Neural cell (in vitro differentiated cells): ENCODE data around the gene LRBA. TPM values are rescaled to one million over a fixed set of nuclear protein-coding genes. Genes with fewer than 3 reads are reported as not detected.

ENCODE experiments used
- H2AFZ ChIP-seq: fragments of 200-600, 300-800 bp; sonication (generic), shearing (Covaris generic); 2 replicates; pipeline ENCODE4 v1.6.0; 2014; ENCODE audit warnings: low read depth, mild to moderate bottlenecking, antibody characterized with exemption, low read length, moderate library complexity
- H3F3A ChIP-seq: fragments of 200-600 bp; shearing (Covaris generic); 2 replicates; pipeline ENCODE4 v1.6.1; 2016; ENCODE audit warnings: mild to moderate bottlenecking, moderate library complexity, mixed read lengths, antibody characterized with exemption, low read length; ENCODE audit not compliant: insufficient read depth, poor library complexity, severe bottlenecking
- H3K27ac ChIP-seq: fragments of 200-600, 300-800 bp; sonication (generic), shearing (Covaris generic); 2 replicates; pipeline ENCODE4 v1.5.1; 2014; ENCODE audit warnings: mild to moderate bottlenecking, low read length, moderate library complexity
- H3K27me3 ChIP-seq: fragments of 300-800, 200-600 bp; sonication (generic), shearing (Covaris generic); 2 replicates; pipeline ENCODE4 v1.6.0; 2014; ENCODE audit warnings: mild to moderate bottlenecking, low read depth, low read length, moderate library complexity; ENCODE audit not compliant: insufficient read depth
- H3K36me3 ChIP-seq: fragments of 300-800, 200-600 bp; sonication (generic), shearing (Covaris generic); 2 replicates; pipeline ENCODE4 v1.5.1; 2014; ENCODE audit warnings: mild to moderate bottlenecking, antibody characterized with exemption, low read length, moderate library complexity; ENCODE audit not compliant: insufficient read depth
- H3K4me2 ChIP-seq: fragments of 300-800, 200-600 bp; sonication (generic), shearing (Covaris generic); 2 replicates; pipeline ENCODE4 v1.6.0; 2014; ENCODE audit warnings: mild to moderate bottlenecking, low read length
- H3K4me3 ChIP-seq: fragments of 300-800, 200-600 bp; sonication (generic), shearing (Covaris generic); 2 replicates; pipeline ENCODE4 v1.5.1; 2014; ENCODE audit warnings: mild to moderate bottlenecking, low read length, moderate library complexity
- H3K79me2 ChIP-seq: fragments of 200-600 bp; shearing (Covaris generic); replicated peaks from 2 replicates; pipeline ENCODE4 v1.6.0; 2014; ENCODE audit warnings: mild to moderate bottlenecking, low read length, moderate library complexity; ENCODE audit not compliant: insufficient read depth
- H3K9ac ChIP-seq: fragments of 300-800, 200-600 bp; sonication (generic), shearing (Covaris generic); 2 replicates; pipeline ENCODE4 v1.6.1; 2016; ENCODE audit warnings: mild to moderate bottlenecking, low read length, mixed read lengths
- H3K9me2 ChIP-seq: fragments of 200-600 bp; shearing (Covaris generic); 2 replicates; pipeline ENCODE4 v1.6.1; 2016; ENCODE audit warnings: mild to moderate bottlenecking, low read length, mixed read lengths; ENCODE audit not compliant: insufficient read depth
- H3K9me3 ChIP-seq: fragments of 200-600, 300-800 bp; sonication (generic), shearing (Covaris generic); 2 replicates; pipeline ENCODE4 v1.6.1; 2016; ENCODE audit warnings: mild to moderate bottlenecking, mixed run types, low read length, moderate library complexity, mixed read lengths
- H4K20me1 ChIP-seq: fragments of 200-600 bp; shearing (Covaris generic); 2 replicates; pipeline ENCODE4 v1.6.1; 2016; ENCODE audit warnings: mild to moderate bottlenecking, mixed run types; ENCODE audit not compliant: insufficient read depth
- CTCF ChIP-seq: fragments of 450-650 bp; IDR thresholded peaks from 2 replicates; pipeline ENCODE4 v1.5.1; 2014; ENCODE audit warnings: antibody characterized with exemption, mild to moderate bottlenecking, moderate library complexity; ENCODE audit not compliant: poor library complexity, severe bottlenecking
- EP300 ChIP-seq: fragments of 450-650 bp; conservative IDR thresholded peaks from 2 replicates; pipeline ENCODE4 v1.6.1; 2014; ENCODE audit warnings: antibody characterized with exemption, mild to moderate bottlenecking, moderate library complexity; ENCODE audit not compliant: poor library complexity, severe bottlenecking
- EZH2 ChIP-seq: fragments of 200-600, 300-800 bp; shearing (Covaris generic), sonication (generic); IDR thresholded peaks from 2 replicates; pipeline ENCODE4 v1.6.1; 2014; ENCODE audit warnings: antibody characterized with exemption, low read length, borderline replicate concordance, mild to moderate bottlenecking; ENCODE audit not compliant: insufficient read depth, poor library complexity, severe bottlenecking
- MXI1 ChIP-seq: fragments of 450-650 bp; conservative IDR thresholded peaks from 2 replicates; pipeline ENCODE4 v1.6.1; 2014; ENCODE audit warnings: antibody characterized with exemption, mild to moderate bottlenecking; ENCODE audit not compliant: poor library complexity, severe bottlenecking
- POLR2AphosphoS5 ChIP-seq: IDR thresholded peaks from 2 replicates; pipeline ENCODE4 v1.6.1; 2012
- RAD21 ChIP-seq: fragments of 450-650 bp; conservative IDR thresholded peaks from 2 replicates; pipeline ENCODE4 v1.6.1; 2014; ENCODE audit warnings: antibody characterized with exemption, mild to moderate bottlenecking, moderate library complexity
- SMC3 ChIP-seq: fragments of 450-650 bp; conservative IDR thresholded peaks from 2 replicates; pipeline ENCODE4 v1.6.1; 2014; ENCODE audit warnings: antibody characterized with exemption, mild to moderate bottlenecking, moderate library complexity; ENCODE audit not compliant: poor library complexity
- TAF1 ChIP-seq: IDR thresholded peaks from 2 replicates; pipeline ENCODE4 v1.6.1; 2012; ENCODE audit warnings: low read depth
- polyA plus RNA-seq: library from polyadenylated mRNA; depleted of rRNA; stranded (reverse); fragments of >200 nt; gene quantifications from 2 replicates; pipeline ENCODE4 v1.2.3, GENCODE V29; 2014
- TF ChIP-seq, protein P1 (sequence below): IDR thresholded peaks from 2 replicates; pipeline ENCODE4 v1.6.1; 2012; ENCODE audit warnings: borderline replicate concordance

LRBA gene
- polyA plus RNA-seq, 1 donor from 2014 or later: 7.1 TPM

GRCh38 chr4:150827226-150827625 lies 187.9 kb downstream of the LRBA start:
- no peak overlapping the region for H2AFZ ChIP-seq
- no peaks in the 10 kb centered on the region for H4K20me1 ChIP-seq
- H3K4me2 ChIP-seq: no peak overlapping the region
- H3K9me2 ChIP-seq: no peaks in the 10 kb centered on the region
- H3K9ac ChIP-seq: no peak overlapping the region
- no peaks in the 10 kb centered on the region for H3K36me3 ChIP-seq
- no peak overlapping the region for H3K27ac ChIP-seq
- no peak for TF ChIP-seq TAF1
- no peak for TF ChIP-seq SMC3
- TF ChIP-seq EZH2: no peak
- TF ChIP-seq EP300: no peak
- TF ChIP-seq POLR2AphosphoS5: no peak
- TF ChIP-seq, protein P1, sequence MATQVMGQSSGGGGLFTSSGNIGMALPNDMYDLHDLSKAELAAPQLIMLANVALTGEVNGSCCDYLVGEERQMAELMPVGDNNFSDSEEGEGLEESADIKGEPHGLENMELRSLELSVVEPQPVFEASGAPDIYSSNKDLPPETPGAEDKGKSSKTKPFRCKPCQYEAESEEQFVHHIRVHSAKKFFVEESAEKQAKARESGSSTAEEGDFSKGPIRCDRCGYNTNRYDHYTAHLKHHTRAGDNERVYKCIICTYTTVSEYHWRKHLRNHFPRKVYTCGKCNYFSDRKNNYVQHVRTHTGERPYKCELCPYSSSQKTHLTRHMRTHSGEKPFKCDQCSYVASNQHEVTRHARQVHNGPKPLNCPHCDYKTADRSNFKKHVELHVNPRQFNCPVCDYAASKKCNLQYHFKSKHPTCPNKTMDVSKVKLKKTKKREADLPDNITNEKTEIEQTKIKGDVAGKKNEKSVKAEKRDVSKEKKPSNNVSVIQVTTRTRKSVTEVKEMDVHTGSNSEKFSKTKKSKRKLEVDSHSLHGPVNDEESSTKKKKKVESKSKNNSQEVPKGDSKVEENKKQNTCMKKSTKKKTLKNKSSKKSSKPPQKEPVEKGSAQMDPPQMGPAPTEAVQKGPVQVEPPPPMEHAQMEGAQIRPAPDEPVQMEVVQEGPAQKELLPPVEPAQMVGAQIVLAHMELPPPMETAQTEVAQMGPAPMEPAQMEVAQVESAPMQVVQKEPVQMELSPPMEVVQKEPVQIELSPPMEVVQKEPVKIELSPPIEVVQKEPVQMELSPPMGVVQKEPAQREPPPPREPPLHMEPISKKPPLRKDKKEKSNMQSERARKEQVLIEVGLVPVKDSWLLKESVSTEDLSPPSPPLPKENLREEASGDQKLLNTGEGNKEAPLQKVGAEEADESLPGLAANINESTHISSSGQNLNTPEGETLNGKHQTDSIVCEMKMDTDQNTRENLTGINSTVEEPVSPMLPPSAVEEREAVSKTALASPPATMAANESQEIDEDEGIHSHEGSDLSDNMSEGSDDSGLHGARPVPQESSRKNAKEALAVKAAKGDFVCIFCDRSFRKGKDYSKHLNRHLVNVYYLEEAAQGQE: no peak
- no peak for TF ChIP-seq CTCF
- no peak for TF ChIP-seq MXI1
- no peak for TF ChIP-seq RAD21
- H3K4me3 ChIP-seq: no peak overlapping the region
- no peaks in the 10 kb centered on the region for H3K79me2 ChIP-seq
- no peaks in the 10 kb centered on the region for H3F3A ChIP-seq
- H3K9me3 ChIP-seq: no peaks in the 10 kb centered on the region
- H3K27me3 ChIP-seq: no peaks in the 10 kb centered on the region

DNA sequence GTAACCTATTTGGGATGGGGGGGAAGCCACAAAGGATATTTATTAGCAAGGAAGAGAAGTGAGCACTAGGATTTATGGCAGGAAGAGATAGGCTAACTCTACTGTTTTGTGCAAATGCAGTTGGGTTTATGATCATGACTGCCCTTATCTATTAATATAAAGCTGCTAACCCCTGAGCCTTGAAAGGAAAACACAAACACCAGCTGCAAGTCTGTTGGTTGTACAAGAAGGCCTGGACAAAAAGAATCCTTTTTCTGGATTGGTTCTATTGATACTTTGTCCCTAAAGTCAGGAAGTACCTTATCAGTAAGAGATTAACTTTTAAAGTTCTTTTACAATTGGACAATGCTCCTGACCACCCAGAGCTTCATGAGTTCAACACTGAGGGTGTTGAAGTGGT lies 188.8 kb downstream of the LRBA start:
- H3K27ac ChIP-seq: no peak overlapping the region
- no peak overlapping the region for H3K4me2 ChIP-seq
- H3K4me3 ChIP-seq: no peak overlapping the region
- no peaks in the 10 kb centered on the region for H3K9me2 ChIP-seq
- H2AFZ ChIP-seq: no peak overlapping the region
- no peak overlapping the region for H3K9ac ChIP-seq
- no peaks in the 10 kb centered on the region for H3F3A ChIP-seq
- no peaks in the 10 kb centered on the region for H3K79me2 ChIP-seq
- H3K9me3 ChIP-seq: no peaks in the 10 kb centered on the region
- H3K27me3 ChIP-seq: no peaks in the 10 kb centered on the region
- H4K20me1 ChIP-seq: no peaks in the 10 kb centered on the region
- no peak for TF ChIP-seq MXI1
- TF ChIP-seq TAF1: no peak
- TF ChIP-seq, protein P1: no peak
- no peak for TF ChIP-seq RAD21
- no peak for TF ChIP-seq EZH2
- no peaks in the 10 kb centered on the region for H3K36me3 ChIP-seq
